ENCODE measurements around the gene DNMT3A.

The DNMT3A gene

DNA sequence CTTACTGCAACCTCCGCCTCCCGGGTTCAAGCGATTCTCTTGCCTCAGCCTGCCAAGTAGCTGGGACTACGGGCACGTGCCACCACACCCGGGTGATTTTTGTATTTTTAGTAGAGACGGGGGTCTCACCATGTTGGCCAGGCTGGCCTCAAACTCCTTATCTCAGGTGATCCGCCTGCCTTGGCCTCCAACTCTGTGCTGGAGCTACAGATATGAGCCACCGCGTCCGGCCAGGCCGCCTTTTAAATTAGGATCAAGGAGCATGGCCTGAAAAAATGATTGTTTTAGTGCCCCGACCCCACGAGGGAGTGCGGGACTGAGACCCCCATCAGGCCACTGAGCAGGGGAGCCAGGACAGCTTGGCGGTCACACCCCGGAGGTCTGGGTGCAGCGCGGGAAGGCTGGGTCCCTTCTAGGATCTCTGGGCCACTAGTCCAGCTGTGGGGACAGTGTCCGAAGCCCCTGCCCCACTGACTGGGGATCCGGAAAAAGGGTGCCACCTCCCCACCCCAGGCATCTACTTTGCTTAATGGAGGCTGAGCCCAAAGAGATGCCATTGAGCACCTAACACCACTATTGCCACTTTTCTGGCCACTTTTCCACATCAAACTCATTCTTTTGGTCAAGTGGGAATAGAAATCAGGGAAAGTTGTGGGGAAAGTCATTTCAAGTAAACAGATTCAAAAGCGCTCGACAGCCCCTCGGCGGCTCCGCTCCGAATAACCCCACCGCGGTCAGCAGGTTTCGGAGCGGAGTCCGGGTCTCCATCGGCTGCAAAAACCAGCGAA lies 19.7 kb upstream of the DNMT3A start:
- DNase-seq (ENCODE audit: low read depth), result no peak
- H3K4me3 ChIP-seq (ENCODE audit: control insufficient read depth, low read depth, low read length), result peak overlapping the region; percentile 23
- TF ChIP-seq, protein P1, sequence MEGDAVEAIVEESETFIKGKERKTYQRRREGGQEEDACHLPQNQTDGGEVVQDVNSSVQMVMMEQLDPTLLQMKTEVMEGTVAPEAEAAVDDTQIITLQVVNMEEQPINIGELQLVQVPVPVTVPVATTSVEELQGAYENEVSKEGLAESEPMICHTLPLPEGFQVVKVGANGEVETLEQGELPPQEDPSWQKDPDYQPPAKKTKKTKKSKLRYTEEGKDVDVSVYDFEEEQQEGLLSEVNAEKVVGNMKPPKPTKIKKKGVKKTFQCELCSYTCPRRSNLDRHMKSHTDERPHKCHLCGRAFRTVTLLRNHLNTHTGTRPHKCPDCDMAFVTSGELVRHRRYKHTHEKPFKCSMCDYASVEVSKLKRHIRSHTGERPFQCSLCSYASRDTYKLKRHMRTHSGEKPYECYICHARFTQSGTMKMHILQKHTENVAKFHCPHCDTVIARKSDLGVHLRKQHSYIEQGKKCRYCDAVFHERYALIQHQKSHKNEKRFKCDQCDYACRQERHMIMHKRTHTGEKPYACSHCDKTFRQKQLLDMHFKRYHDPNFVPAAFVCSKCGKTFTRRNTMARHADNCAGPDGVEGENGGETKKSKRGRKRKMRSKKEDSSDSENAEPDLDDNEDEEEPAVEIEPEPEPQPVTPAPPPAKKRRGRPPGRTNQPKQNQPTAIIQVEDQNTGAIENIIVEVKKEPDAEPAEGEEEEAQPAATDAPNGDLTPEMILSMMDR (conservative IDR thresholded peaks at IDR 0.05; ENCODE audit: control insufficient read depth, insufficient read depth, low read depth, low read length), result no peak

- DNase-seq (ENCODE audit: low read depth), result no peak
These were observed 17.1 kb upstream of the DNMT3A start for GRCh38 chr2:25358836-25359235.

DNA sequence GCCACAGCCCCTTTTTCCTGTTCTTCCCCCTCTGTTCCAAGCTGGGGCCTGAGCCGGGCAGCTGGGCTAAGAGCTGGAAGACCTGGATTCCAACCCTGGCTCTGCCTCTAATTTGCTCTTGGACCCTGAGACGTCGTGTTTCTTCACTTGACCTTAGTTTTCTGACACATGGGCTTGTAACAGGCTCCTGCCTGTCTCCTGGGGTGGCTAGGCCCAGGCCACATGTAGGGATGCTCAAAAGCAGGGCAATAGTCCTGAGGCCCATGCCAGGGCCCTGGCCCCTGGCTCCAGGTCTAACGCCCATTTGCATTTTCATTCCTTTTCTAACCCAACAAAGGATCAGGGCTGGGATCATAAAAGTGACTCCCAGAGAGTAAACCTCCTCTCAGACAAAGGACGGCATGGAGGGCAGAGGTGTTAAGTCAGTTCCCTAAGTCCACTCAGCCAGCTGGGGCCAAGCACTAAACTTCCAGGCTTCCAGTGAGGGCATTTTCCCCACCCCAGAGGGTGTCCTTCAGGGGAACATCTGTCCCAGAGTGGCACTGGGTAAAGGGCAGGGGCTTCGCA lies 16.6 kb upstream of the DNMT3A start:
- TF ChIP-seq, protein P1 (conservative IDR thresholded peaks at IDR 0.05; ENCODE audit: control insufficient read depth, insufficient read depth, low read depth, low read length), result no peak
- no peak overlapping the region for H3K4me3 ChIP-seq (ENCODE audit: control insufficient read depth, low read depth, low read length)
- DNase-seq (ENCODE audit: low read depth), result no peak

More at GRCh38 chr2:25358836-25359235, 17.1 kb upstream of the DNMT3A start:
- TF ChIP-seq, protein P1 (conservative IDR thresholded peaks at IDR 0.05; ENCODE audit: control insufficient read depth, insufficient read depth, low read depth, low read length), result no peak
- H3K4me3 ChIP-seq (ENCODE audit: control insufficient read depth, low read depth, low read length), result no peak overlapping the region

GRCh38 chr2:25356088-25356487 lies 14.4 kb upstream of the DNMT3A start:
- TF ChIP-seq, protein P1 (conservative IDR thresholded peaks at IDR 0.05; ENCODE audit: control insufficient read depth, insufficient read depth, low read depth, low read length), result no peak
- H3K4me3 ChIP-seq (ENCODE audit: control insufficient read depth, low read depth, low read length), result no peak overlapping the region
- no peak for DNase-seq (ENCODE audit: low read depth)

GRCh38 chr2:25355270-25355669 lies 13.5 kb upstream of the DNMT3A start:
- no peak for DNase-seq (ENCODE audit: low read depth)
- H3K4me3 ChIP-seq (ENCODE audit: control insufficient read depth, low read depth, low read length), result no peak overlapping the region
- TF ChIP-seq, protein P1 (conservative IDR thresholded peaks at IDR 0.05; ENCODE audit: control insufficient read depth, insufficient read depth, low read depth, low read length), result no peak

DNA sequence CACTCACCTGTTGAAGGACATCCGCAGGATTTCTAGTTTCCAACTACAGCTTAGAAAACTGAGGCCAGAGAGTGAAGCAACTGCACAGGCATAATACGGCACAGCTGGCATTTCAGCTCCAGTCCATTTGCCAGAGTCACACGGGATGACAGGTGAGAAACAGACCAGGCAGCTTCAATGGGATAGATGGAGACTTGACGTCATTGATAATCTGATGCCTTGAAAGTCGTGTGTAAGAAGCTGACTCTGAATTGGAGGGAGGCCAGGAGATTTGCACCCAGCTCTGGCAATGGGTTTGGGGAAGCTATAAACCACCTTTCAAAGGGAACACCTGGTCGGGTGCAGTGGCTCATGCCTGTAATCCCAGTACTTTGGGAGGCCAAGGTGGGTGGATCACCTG lies 12.4 kb upstream of the DNMT3A start:
- TF ChIP-seq, protein P1 (conservative IDR thresholded peaks at IDR 0.05; ENCODE audit: control insufficient read depth, insufficient read depth, low read depth, low read length), result no peak
- H3K4me3 ChIP-seq (ENCODE audit: control insufficient read depth, low read depth, low read length), result no peak overlapping the region
- no peak for DNase-seq (ENCODE audit: low read depth)

All from fibroblast of mammary gland (primary cell).